SK-N-SH (cell line): ENCODE measurements around the gene ZBED1.

ENCODE experiments used
- CHD2 ChIP-seq: fragments of 150-350 bp; IDR thresholded peaks from 2 replicates; pipeline ENCODE4 v1.6.1; 2018; ENCODE audit warnings: low read length; ENCODE audit not compliant: partially characterized antibody
- GABPA ChIP-seq: IDR thresholded peaks from 2 replicates; pipeline ENCODE4 v1.4.0; 2012; ENCODE audit warnings: low read depth, mild to moderate bottlenecking
- NFIC ChIP-seq: IDR thresholded peaks from 2 replicates; pipeline ENCODE4 v1.4.0; 2012; ENCODE audit warnings: borderline replicate concordance
- NRF1 ChIP-seq: IDR thresholded peaks from 2 replicates; pipeline ENCODE4 v1.6.1; 2012; ENCODE audit warnings: low read depth, mild to moderate bottlenecking, low read length
- RAD21 ChIP-seq: IDR thresholded peaks from 2 replicates; pipeline ENCODE4 v1.6.1; 2012; ENCODE audit warnings: mild to moderate bottlenecking, low read length
- TF ChIP-seq, protein P1 (sequence below): IDR thresholded peaks from 2 replicates; pipeline ENCODE4 v1.4.0; 2012; ENCODE audit warnings: low read depth
- TF ChIP-seq, protein P2 (sequence below): fragments of 200-600 bp; sonication (generic); IDR thresholded peaks from 2 replicates; pipeline ENCODE4 v1.6.1; 2017; ENCODE audit warnings: antibody characterized with exemption, mild to moderate bottlenecking, moderate library complexity

DNA sequence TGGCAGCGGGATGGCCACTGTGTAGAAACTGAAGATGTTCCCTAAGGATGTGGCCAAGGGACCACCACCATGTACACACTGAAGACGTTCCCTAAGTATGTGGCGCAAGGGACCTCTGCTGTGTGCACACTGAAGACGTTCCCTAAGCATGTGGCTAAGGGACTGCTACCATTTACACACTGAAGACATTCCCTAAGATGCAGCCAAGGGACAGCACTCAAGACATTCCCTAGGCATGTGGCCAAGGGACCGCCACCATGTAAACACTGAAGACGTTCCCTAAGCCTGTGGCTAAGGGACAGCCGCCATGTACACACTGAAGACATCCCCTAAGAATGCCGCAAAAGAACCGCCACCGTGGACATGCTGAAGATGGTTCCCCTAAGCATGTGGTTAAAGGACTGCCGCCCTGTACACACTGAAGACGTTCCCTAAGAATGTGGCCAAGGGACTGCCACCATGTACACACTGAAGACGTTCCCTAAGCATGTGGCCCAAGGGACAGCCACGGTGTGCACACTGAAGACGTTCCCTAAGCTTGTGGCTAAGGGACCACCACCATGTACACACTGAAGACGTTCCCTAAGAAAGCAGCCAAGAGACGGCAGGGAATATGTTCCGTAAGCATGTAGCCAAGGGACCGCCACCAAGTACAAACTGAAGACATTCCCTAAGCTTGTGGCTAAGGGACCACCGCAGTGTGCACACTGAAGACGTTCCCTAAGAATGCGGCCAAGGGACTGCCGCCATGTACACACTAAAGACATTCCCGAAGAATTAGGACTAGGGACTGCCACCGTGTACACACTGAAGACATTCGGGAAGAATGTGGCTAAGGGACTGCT is 43.3 kb downstream of the ZBED1 start:
- TF ChIP-seq NFIC (no peak), RAD21 (no peak), GABPA (no peak), NRF1 (no peak), CHD2 (no peak)
- TF ChIP-seq, protein P1, sequence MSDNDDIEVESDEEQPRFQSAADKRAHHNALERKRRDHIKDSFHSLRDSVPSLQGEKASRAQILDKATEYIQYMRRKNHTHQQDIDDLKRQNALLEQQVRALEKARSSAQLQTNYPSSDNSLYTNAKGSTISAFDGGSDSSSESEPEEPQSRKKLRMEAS, result no peak
- TF ChIP-seq, protein P2, sequence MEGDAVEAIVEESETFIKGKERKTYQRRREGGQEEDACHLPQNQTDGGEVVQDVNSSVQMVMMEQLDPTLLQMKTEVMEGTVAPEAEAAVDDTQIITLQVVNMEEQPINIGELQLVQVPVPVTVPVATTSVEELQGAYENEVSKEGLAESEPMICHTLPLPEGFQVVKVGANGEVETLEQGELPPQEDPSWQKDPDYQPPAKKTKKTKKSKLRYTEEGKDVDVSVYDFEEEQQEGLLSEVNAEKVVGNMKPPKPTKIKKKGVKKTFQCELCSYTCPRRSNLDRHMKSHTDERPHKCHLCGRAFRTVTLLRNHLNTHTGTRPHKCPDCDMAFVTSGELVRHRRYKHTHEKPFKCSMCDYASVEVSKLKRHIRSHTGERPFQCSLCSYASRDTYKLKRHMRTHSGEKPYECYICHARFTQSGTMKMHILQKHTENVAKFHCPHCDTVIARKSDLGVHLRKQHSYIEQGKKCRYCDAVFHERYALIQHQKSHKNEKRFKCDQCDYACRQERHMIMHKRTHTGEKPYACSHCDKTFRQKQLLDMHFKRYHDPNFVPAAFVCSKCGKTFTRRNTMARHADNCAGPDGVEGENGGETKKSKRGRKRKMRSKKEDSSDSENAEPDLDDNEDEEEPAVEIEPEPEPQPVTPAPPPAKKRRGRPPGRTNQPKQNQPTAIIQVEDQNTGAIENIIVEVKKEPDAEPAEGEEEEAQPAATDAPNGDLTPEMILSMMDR, result no peak
